Measurements from ENCODE around the gene ENTHD1.

ENTHD1 gene

GRCh38 chr22:39910876-39911613 lies 17.5 kb upstream of the ENTHD1 start:
- no peak overlapping the region for H2AFZ ChIP-seq (ENCODE audit: low read depth, low read length, severe bottlenecking)
- H3K4me3 ChIP-seq (ENCODE audit: insufficient read depth, low read length, poor library complexity, severe bottlenecking): no peak overlapping the region
- H3K27me3 ChIP-seq (ENCODE audit: low read length): no peaks in the 10 kb centered on the region

GRCh38 chr22:39908737-39909136 lies 15.2 kb upstream of the ENTHD1 start:
- H3K9me2 ChIP-seq (replicated peaks; ENCODE audit: insufficient read depth, low read length): no peaks in the 10 kb centered on the region
- H3K27ac ChIP-seq (ENCODE audit: low read depth, low read length): no peak overlapping the region
- TF ChIP-seq EZH2phosphoT487 (conservative IDR thresholded peaks at IDR 0.05; ENCODE audit: low read length) (no peak), CTCF (IDR thresholded peaks at IDR 0.05; ENCODE audit: insufficient read depth, low read length, poor library complexity, severe bottlenecking) (no peak)
- no peaks in the 10 kb centered on the region for H3K27me3 ChIP-seq (ENCODE audit: low read length)
- no peaks in the 10 kb centered on the region for H3K9me3 ChIP-seq (ENCODE audit: insufficient read depth, low read length)
- no peak overlapping the region for H3K9ac ChIP-seq (ENCODE audit: low read length)
- no peak overlapping the region for H3K4me2 ChIP-seq (ENCODE audit: low read depth, low read length, poor library complexity, severe bottlenecking)
- H3F3A ChIP-seq (ENCODE audit: insufficient read depth): no peaks in the 10 kb centered on the region
- H2AFZ ChIP-seq (ENCODE audit: low read depth, low read length, severe bottlenecking): no peak overlapping the region
- H3K36me3 ChIP-seq (ENCODE audit: low read length): no peaks in the 10 kb centered on the region
- H3K4me3 ChIP-seq (ENCODE audit: insufficient read depth, low read length, poor library complexity, severe bottlenecking): no peak overlapping the region
- H4K20me1 ChIP-seq (ENCODE audit: low read depth, low read length): no peaks in the 10 kb centered on the region
- H3K79me2 ChIP-seq (ENCODE audit: insufficient read depth, low read length): no peaks in the 10 kb centered on the region

More at GRCh38 chr22:39910876-39911613, 17.5 kb upstream of the ENTHD1 start:
- Histone ChIP-seq H3K9me2 (replicated peaks; ENCODE audit: insufficient read depth, low read length) (no peaks in the 10 kb centered on the region), H3K36me3 (ENCODE audit: low read length) (no peaks in the 10 kb centered on the region), H4K20me1 (ENCODE audit: low read depth, low read length) (no peaks in the 10 kb centered on the region), H3K4me2 (ENCODE audit: low read depth, low read length, poor library complexity, severe bottlenecking) (no peak overlapping the region), H3K79me2 (ENCODE audit: insufficient read depth, low read length) (no peaks in the 10 kb centered on the region), H3K9me3 (ENCODE audit: insufficient read depth, low read length) (no peaks in the 10 kb centered on the region), H3K27ac (ENCODE audit: low read depth, low read length) (no peak overlapping the region), H3K9ac (ENCODE audit: low read length) (no peak overlapping the region), H3F3A (ENCODE audit: insufficient read depth) (no peaks in the 10 kb centered on the region)
- TF ChIP-seq EZH2phosphoT487 (conservative IDR thresholded peaks at IDR 0.05; ENCODE audit: low read length) (no peak), CTCF (IDR thresholded peaks at IDR 0.05; ENCODE audit: insufficient read depth, low read length, poor library complexity, severe bottlenecking) (no peak)

GRCh38 chr22:39908136-39908535 lies 14.6 kb upstream of the ENTHD1 start:
- H3K27ac ChIP-seq (ENCODE audit: low read depth, low read length): no peak overlapping the region
- H3K9ac ChIP-seq (ENCODE audit: low read length): no peak overlapping the region
- H4K20me1 ChIP-seq (ENCODE audit: low read depth, low read length): no peaks in the 10 kb centered on the region
- no peaks in the 10 kb centered on the region for H3K9me2 ChIP-seq (replicated peaks; ENCODE audit: insufficient read depth, low read length)
- H3K79me2 ChIP-seq (ENCODE audit: insufficient read depth, low read length): no peaks in the 10 kb centered on the region
- no peak for TF ChIP-seq CTCF (IDR thresholded peaks at IDR 0.05; ENCODE audit: insufficient read depth, low read length, poor library complexity, severe bottlenecking)
- no peak for TF ChIP-seq EZH2phosphoT487 (conservative IDR thresholded peaks at IDR 0.05; ENCODE audit: low read length)
- H3K36me3 ChIP-seq (ENCODE audit: low read length): no peaks in the 10 kb centered on the region
- H3K4me2 ChIP-seq (ENCODE audit: low read depth, low read length, poor library complexity, severe bottlenecking): no peak overlapping the region
- H2AFZ ChIP-seq (ENCODE audit: low read depth, low read length, severe bottlenecking): no peak overlapping the region
- H3K27me3 ChIP-seq (ENCODE audit: low read length): no peaks in the 10 kb centered on the region
- no peaks in the 10 kb centered on the region for H3K9me3 ChIP-seq (ENCODE audit: insufficient read depth, low read length)
- H3K4me3 ChIP-seq (ENCODE audit: insufficient read depth, low read length, poor library complexity, severe bottlenecking): no peak overlapping the region
- no peaks in the 10 kb centered on the region for H3F3A ChIP-seq (ENCODE audit: insufficient read depth)

Data from SU-DHL-6 (cell line).